HG02870 (cell line): ENCODE measurements around the gene NR2C1.
"Not testable (repeated sequence)": the region's sequence is repeated elsewhere in the genome, so short reads cannot be mapped to it uniquely, and the experiment has no call there.

Experiments
- ATAC-seq: cut with Tn5 transposase; IDR thresholded peaks from one replicate; pipeline ENCODE4 v1.9.1; 2021; ENCODE audit warnings: mild to moderate bottlenecking, moderate library complexity; ENCODE audit not compliant: unreplicated experiment

The NR2C1 gene

DNA sequence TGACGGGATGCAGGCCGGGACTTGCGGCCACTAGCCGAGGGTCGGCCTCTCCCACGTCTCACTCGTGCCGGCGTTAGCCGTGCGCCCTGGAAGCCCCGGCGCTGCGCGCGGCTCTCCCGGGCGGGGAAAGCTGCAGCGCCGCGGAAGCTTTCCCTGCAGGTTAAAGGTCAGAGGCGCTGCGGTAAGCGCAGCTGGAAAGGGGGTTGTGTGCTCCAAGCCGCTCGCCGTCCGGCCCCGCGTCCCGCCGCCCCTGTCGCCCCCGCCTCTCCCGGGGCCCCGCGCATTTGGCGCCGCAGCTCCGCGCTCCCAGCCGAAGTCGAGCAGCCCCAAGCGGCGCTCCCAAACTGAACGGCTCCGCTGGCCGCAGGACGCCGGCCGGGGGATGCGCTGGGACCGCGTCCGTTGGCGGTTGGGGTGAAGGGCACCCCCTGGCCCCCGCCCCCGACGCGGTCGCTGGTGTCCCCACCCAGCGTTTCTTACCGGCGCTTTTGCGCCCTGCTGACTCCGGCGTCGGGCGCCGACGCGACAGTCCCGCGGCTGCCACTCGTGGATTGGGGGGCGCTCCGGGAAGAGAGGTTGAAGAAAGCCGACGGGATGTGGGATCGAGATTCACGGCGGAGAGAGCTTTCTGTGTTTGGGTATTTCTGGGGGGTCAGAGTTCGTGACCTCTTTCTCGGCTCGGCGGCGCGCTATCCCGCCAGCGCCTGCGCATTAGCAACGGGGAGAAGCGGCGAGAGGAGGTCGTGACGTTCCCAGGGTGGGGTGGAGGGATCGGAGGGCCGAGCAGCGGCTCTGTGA is at the start of gene NR2C1:
TSS of gene NR2C1 (minus strand) at position 719 of the 798 bp plus-strand sequence. CDS start 6,234 bp downstream, outside the sequence.
- peak; percentile 92 for ATAC-seq

DNA sequence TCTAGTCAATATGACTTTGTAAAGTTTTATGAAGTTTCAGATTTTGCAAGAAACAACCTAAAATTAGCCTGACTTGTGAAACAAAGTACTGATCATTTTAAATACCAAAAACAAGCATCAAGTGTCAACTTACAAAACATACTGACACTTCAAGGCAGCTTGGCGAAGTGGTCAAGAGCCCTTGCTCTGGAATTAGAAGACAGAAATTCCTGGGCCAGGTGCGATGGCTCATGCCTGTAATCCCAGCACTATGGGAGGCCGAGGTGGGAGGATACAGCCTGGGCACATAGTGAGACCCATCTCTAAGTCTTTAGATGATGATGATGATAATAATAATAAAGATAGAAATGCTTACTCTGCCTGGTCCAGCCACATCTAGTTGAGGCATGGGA is 45.4 kb upstream of the NR2C1 start:
- ATAC-seq: no peak

DNA sequence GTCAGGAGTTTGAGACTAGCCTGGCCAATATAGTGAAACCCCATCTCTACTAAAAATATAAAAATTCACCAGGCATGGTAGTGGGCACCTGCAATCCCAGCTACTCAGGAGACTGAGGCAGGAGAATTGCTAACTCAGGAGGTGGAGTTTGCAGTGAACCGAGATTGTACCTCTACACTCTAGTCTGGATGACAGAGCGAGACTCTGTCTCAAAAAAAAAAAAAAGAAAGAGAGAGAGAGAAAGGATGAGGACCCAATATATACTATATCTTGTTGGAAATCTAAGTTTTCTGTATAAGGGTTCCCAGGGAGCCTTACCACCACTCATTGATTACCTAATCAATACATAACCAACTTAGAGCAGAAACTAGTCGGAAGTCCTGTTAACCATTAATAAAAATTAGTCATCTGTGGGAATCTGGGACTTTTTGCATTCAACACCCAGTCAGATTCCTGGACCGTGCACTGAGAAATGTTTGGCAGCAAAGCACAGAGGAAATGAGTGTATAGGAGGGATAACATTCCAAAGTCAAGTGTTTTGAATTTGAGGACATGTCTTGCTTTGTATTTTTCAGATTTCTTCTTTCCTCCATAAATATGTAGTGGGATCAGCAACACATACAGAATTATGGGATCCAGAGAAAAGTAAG is 44.8 kb upstream of the NR2C1 start:
- ATAC-seq: no peak

DNA sequence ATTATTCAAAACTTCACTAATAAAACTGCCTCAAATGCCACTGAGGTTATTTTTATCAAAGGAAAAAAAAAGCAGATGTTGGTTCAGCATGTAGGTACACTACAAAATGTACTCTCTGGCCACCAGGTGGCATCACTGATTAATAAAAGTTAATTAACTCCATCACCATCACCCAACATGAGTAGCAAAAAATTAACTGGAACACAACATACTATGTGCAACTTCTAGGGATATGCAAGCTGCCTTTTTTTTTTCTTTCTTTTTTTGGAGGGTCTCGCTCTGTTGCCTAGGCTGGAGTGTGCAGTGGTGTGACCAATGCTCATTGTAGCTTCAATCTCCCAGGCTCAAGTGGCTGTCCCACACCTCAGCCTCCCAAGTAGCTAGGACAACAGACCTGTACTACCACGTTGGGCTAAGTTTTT is 43.8 kb upstream of the NR2C1 start:
- ATAC-seq: peak; percentile 86

DNA sequence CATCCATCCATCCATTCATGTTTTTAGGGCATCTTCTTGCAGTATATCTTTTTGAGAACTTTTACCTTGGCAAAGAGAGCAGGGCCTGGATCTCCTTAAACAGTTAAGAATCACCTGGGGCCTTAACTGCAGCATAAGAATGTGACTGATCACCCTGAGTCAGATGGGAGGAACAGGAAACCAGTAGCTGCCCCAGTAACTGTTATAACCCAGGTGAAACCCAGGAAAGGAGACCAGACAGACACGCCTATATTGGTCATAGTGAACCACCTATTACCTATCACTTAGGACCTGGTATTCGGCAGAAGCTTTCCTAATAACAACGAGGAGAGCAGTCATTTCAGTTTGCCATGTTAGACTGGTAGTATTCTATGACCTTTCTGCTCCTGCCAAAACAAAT is 43.4 kb upstream of the NR2C1 start:
- peak; percentile 51 for ATAC-seq

DNA sequence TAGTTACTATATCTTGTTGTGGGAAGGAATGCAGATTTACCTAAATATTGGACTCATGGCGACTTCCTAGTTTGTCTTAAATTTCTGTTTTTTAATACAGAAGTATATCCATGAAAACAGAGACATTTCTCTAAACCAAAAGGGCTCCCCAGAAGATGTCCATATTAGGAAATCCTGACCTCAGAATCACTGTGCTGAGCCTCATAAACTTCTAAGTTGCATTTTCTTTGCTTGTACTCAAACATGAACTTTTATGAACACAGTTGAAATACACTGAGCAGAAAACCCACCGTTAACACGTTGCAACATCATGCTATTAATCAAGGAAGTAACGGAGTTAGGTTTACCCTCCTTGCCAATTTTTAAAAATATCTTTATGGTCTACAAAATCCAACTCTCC is 42.9 kb upstream of the NR2C1 start:
- ATAC-seq: no peak

DNA sequence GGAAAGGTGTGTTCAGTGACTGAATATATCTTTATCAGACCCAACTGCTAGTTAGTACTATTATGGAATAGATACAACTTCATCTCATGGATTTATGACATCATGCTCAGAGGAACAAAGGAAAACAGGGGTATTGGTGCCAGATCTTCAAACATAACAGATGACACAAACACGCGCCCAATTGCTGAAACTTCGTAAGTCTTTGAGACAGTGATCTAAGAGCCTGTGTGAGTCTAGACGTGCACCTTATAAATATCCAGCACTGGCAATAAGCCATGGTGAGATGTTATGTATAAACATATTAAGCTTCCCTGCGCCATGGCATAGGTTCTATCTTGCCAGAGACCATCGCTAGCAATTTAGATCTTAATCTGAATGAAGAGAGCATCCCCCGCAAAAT is 42.2 kb upstream of the NR2C1 start:
- ATAC-seq: no peak

DNA sequence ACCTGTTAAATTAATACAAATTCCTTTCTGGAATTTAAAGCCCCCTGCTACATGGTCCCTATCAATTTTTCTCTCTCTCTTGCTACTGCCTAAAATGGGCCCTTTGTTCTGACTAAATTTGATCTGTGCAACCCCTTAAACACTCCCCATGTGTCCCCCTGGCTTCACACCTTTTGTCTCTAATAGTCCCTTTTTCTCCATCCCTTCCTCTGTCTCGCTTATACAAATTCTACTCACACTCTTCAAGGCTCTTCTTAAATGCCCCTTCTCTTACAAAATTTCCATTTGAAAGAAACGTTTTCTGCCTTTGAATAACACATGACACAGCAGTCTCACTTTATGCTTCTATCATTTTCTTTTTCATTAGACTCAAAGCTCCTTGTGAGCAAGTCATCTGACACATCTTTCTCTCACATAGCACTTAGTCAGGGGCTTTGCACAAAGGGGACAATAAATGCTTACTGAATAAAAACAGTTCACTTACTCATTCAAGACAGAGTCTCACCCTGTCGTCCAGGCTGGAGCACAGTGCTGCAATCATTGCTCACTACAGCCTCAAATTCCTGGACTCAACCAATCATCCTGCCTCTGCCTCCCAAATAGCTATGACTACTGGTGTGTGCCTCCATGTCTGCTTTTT is 41.5 kb upstream of the NR2C1 start:
- no peak for ATAC-seq

DNA sequence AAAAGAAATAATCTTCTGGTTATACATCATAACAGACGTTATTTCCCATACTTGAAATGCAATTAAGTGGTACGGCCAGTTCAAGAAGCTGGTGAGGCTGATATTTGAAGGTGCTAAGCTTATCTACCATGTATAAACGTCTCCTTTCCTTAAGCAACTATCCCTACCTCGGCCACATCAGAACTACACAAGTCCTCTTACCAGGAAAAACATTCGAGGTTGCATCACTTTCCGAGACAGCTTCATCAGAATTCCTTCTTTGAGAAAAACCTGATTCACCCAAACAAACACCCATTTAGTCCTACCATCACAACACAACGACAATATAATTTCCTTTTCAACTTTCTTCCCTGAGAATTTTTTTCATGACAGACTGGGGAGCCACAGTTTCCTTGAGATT is 33.9 kb upstream of the NR2C1 start:
- no peak for ATAC-seq

DNA sequence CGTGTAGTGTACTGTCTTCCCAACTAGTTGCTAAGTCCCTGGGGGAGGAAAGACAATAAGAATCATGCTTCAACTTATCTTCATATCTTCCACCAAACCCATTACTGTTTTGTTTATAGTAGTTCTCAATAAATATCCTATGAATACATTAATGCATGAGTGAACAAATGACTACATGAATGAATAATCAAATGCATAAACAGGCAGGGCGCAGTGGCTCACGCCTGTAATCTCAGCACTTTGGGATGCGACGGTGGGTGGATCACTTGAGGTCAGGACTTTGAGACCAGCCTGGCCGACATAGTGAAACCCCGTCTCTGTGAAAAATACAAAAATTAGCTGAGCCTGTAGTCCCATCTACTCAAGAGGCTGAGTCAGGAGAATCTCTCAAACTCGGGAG is 32.1 kb upstream of the NR2C1 start:
- ATAC-seq: no peak

DNA sequence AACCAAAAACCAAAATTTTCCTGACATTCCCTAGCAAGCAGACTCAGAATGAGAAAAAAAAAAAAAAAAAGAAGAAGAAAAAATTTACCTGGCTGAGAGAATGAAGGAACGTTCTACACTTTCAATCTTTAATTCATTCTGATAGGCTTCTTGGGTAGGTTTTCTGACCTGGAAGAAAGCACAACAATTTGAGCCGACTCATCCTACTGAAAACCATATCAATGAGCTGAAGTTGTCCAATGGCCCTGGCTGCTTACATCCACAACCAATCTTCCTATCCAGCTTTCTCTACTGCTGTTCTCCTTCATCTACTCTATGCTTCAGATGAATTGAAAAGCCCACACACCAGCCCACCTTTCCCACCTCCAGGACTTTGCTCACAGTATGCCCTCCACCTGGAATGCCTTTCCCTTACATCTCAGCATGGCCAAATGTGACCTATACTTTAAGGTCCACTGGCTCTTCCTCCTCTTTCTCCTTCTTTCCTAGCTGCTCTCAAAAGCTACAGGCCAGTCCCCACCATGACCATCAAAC is 31.6 kb upstream of the NR2C1 start:
- no peak for ATAC-seq

DNA sequence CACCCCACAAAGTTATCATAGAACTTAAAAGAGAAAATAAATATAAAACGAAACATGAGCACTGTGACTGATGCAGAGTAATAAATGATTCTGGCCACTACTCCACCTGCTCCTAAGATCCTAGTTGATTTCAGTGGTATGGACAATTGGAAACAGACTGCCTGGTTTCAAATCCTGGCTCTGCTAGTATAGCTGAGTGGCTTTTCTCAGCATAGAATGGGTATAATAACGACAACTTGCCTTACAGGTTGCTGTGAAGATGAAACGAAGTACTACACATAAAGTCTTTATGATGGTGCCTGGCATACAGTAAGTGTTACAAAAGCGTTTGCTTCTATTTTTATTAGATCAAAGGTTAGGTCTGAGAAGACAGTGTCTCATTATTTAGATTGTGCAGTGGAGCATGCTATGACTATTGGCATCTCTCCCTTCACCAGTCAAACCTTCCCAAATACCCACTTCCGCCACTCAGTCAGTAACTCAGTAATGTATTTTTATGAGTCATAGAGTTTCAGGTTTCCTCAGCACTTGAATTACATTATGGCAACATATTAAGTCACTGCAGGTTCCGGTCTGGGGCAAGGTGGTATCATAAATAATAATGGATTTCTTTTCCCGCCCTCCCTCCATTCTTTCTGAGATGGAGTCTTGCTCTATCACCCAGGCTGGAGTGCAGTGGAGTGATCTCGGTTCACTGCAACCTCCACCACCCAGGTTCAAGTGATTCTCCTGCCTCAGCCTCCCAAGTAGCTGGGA is 29.7 kb upstream of the NR2C1 start:
- peak; percentile 96 for ATAC-seq

DNA sequence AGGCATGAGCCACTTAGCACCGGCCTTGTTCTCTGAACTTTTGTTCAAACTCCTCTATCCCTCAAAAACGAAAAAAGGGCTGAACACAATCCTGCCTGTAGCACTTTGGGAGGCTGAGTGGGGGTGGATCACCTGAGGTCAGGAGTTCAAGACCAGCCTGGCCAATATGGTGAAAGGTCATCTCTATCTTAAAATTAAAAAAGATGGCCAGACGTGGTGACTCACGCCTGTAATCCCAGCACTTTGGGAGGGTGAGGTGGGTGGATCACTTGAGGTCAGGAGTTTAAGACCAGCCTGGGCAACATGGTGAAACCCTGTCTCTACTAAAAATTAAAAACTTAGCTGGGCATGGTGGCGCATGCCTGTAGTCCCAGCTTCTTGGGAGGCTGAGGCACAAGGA is 28.5 kb upstream of the NR2C1 start:
- not testable (repeated sequence) for ATAC-seq

DNA sequence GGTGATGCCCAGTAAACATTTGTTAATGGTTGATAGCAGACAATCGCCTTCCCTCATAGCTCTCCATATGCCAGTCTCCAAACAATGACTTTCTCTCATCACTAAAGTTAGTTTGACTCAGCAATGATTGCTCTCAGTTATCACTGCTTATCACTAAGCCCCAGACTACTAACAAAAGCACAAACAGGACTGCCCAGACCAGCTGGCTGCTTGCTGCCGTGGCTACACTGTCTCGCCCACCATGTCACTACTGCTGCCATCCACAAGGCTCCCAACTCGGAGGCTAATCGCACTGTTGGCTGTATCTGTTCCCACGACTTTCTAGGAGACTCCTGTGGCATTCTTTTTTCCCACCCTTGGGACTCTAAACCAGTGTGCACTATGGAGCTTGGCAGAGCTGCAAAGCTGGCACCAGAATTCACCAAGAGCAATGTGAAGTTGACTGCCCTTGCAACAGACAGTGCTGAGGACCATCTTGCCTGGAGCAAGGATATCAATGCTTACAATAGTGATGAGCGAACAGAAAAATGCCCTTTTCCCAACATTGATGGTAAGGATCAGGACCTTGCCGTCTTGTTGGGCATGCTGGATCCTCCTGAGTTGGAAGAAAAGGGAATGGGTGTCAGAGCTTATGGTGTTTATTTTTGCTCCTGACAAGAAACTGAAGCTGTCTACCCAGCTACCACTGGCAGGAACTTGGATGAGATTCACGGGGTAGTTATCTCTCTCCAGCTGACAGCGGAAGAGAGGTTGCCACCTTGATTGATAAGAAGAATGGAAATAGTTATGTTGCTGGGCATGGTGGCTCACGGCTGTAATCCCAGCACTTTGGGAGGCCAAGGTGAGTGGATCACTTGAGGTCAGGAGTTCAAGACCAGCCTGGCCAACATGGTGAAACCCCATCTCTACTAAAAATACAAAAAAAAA is 27.1 kb upstream of the NR2C1 start:
- ATAC-seq: no peak

DNA sequence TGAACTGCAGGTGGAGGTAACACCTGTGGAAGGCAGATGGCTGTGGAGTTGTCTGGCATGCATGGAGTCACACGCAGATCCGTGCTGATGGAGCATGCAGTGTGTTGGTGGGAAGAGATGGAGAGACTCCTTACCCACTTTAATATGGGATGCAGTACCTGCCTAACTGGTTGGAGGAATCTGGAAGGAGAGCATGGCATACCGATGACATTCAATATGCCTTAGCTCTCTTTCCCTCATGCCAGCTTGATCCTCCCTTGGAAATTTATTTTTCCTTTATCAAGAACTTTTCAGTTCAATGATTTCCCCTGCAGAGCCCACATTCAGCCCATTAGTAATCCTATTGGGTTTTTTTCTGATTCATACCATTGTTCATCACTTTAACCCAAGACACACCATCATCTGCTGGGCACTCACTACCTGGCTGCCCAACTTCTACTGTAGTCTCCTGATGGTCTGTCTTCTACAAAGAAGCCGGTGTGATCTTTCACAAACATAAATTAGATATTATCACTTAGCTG is 25.9 kb upstream of the NR2C1 start:
- ATAC-seq: no peak

DNA sequence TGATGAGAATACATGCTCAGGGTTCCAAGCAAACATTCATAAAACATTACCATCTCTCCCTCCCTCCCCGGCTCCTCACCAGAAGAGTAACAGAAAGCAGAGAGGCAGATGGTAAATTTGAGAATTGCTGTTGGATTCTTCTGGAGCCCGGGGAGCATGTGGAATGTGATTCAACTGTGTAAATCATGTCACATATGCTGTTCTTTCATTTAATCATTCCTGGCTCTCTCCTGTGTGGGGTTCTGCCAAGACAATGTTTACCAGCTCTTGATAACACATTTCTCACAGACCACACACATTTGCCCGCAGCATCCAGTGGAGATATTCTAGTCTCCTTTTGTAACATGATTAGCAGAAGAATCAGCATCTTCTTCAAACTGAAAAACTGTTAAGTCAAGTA is 23.4 kb upstream of the NR2C1 start:
- no peak for ATAC-seq

DNA sequence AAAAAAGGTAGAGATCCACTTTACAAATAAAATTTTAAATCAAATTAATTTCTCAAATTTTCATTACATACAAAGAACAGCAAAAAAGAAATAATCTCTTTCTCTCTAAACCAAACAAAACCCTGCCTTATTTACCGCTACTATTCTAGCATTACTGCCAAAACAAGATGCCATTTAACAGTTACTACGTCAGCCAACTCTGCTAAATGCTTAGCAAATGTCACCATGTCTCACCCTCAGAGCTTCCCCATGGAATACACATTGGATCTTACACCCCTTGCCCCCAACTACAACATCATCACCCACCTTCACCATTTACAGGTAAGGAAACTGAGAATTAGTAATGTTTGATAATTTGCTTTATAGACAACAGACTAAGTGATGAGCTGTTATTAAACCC is 23.0 kb upstream of the NR2C1 start:
- no peak for ATAC-seq

DNA sequence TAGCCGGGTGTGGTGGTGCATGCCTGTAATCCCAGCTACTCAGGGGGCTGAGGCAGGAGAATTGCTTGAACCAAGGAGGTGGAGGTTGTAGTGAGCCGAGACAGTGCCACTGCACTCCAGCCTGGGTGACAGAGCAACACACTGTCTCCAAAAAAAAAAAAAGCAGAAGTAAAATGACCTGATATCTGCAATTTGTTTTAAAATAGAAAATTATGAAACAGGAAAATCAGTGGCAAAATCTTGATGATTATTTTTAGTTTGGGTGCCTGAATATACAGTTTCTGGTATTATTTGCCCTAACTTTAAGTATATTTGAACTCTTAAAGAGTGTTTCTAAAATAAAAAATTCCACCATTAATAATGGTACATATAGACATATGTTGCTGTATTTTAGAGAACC is 22.4 kb upstream of the NR2C1 start:
- not testable (repeated sequence) for ATAC-seq

DNA sequence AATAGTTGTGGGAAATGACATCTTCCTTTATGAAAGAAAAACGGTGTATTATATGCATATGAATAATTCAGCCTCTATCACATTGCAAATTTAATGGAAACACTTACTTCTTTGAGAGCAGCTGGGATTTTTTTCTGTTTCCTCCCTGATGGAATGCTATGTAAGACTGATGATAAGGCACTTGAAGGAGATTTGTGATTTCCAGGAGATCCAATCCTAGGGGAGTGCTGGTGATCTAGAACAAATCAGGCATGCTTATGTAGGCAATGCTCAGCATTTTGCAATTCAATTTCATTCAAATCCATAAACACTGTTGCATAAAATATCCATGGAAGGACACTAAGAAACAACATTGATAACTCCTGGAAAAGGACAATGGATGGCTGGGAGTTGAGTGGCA is 16.0 kb upstream of the NR2C1 start:
- no peak for ATAC-seq

DNA sequence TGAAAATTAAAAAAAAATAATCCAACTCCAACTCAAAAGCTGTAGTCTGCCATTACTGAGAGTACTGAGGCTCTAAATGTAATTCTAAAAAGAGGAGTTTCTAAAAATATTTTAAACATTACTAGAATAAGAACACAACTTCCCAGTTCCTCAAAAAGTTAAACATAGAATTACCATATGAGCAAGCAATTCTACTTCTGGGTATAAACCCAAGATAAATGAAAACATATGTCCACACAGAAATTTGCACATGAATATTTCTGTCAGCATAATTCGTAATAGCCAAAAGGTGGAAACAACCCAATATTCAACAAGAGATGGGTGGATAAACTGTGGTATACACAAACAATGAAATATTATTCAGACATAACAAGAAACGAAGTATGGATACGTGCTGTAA is 15.0 kb upstream of the NR2C1 start:
- peak; percentile 82 for ATAC-seq
